C4-2B (cell line): ENCODE data around the gene TMEM145.
"Not testable (repeated sequence)": the region's sequence is repeated elsewhere in the genome, so short reads cannot be mapped to it uniquely, and the experiment has no call there.

ENCODE experiments used
- ZFX ChIP-seq: fragments of 450-650 bp; IDR thresholded peaks from 2 replicates; pipeline ENCODE4 v1.6.1; 2017
- TF ChIP-seq, protein P1 (sequence below): fragments of 450-650 bp; conservative IDR thresholded peaks from 2 replicates; pipeline ENCODE4 v1.5.1; 2017; ENCODE audit warnings: mild to moderate bottlenecking

DNA sequence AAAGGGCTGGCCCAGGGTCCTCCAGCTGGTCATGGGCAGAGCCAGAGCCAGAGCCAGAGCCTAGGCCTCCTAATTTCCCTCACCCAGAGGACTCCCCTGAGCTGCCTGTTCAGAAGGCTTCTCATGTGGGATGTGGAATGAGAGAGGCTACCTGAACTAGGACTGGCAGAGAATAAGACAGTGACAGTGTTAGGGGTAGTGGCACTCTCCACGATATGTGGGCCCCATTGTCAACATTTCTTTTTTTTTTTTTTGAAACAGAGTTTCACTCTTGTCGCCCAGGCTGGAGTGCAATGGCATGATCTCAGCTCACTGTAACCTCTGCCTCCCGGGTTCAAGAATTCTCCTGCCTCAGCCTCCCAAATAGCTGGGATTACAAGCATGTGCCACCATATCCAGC, 18.2 kb downstream of the TMEM145 start:
- TF ChIP-seq, protein P1, sequence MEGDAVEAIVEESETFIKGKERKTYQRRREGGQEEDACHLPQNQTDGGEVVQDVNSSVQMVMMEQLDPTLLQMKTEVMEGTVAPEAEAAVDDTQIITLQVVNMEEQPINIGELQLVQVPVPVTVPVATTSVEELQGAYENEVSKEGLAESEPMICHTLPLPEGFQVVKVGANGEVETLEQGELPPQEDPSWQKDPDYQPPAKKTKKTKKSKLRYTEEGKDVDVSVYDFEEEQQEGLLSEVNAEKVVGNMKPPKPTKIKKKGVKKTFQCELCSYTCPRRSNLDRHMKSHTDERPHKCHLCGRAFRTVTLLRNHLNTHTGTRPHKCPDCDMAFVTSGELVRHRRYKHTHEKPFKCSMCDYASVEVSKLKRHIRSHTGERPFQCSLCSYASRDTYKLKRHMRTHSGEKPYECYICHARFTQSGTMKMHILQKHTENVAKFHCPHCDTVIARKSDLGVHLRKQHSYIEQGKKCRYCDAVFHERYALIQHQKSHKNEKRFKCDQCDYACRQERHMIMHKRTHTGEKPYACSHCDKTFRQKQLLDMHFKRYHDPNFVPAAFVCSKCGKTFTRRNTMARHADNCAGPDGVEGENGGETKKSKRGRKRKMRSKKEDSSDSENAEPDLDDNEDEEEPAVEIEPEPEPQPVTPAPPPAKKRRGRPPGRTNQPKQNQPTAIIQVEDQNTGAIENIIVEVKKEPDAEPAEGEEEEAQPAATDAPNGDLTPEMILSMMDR, result not testable (repeated sequence)
- TF ChIP-seq ZFX, result not testable (repeated sequence)
